Kidney (tissue), 14 donors: ENCODE data around the gene OR12D2. TPM values are rescaled to one million over a fixed set of nuclear protein-coding genes. Genes with fewer than 3 reads are reported as not detected.

ENCODE experiments used
- DNase-seq, 5 donors: peaks; one replicate each; pipeline ENCODE4 v3.0.0-alpha.2; 2013 to 2020
- FAIRE-seq: peaks from 2 replicates; lab custom pipeline; 2012; peaks lifted over from hg19 to GRCh38; lab: Jason Lieb, UNC
- H3K27ac ChIP-seq, 2 donors: one replicate each; pipeline ENCODE4 v1.7.0; 2013; ENCODE audit warnings: low read depth in 2 of 2, low read length in 2 of 2, inconsistent platforms in 1 of 2
- H3K27me3 ChIP-seq: one replicate; pipeline ENCODE4 v1.7.1; 2013; ENCODE audit warnings: low read length, inconsistent platforms; ENCODE audit not compliant: control insufficient read depth, insufficient read depth
- H3K36me3 ChIP-seq, 3 donors: one replicate each; pipeline versions ENCODE4 v1.7.0 to v1.7.1; 2013; ENCODE audit warnings: low read length in 3 of 3, control low read depth in 1 of 3, inconsistent platforms in 1 of 3; ENCODE audit not compliant: insufficient read depth in 3 of 3, control insufficient read depth in 2 of 3
- H3K4me1 ChIP-seq, 3 donors: one replicate each; pipeline versions ENCODE4 v1.7.0 to v1.7.1; 2013; ENCODE audit warnings: low read length in 3 of 3, inconsistent platforms in 1 of 3, low read depth in 1 of 3; ENCODE audit not compliant: control insufficient read depth in 2 of 3, insufficient read depth in 2 of 3
- H3K4me3 ChIP-seq, 3 donors: one replicate each; pipeline versions ENCODE4 v1.7.0 to v1.8.1; 2013; ENCODE audit warnings: low read length in 3 of 3, control low read depth in 1 of 3, inconsistent platforms in 1 of 3
- H3K9ac ChIP-seq, 3 donors: one replicate each; pipeline versions ENCODE4 v1.7.0 to v1.7.1; 2013; ENCODE audit warnings: low read length in 3 of 3, control low read depth in 1 of 3, inconsistent platforms in 1 of 3
- H3K9me3 ChIP-seq, 3 donors: one replicate each; pipeline versions ENCODE4 v1.7.0 to v1.7.1; 2013; ENCODE audit warnings: low read length in 3 of 3, control low read depth in 1 of 3, inconsistent platforms in 1 of 3; ENCODE audit not compliant: control insufficient read depth in 2 of 3, insufficient read depth in 1 of 3
- intact Hi-C: fragments of 100-400 bp; cut with DNase I; formaldehyde crosslinking; loops from one replicate; pipeline ENCODE4 v1.11.1; 2022
- polyA plus RNA-seq: library from polyadenylated mRNA; stranded (reverse); fragments of 350-450 nt; fragmentation: Illumina TruSeq; extraction: RNeasy Lipid Tissue Mini Kit (QIAGEN cat#74804); gene quantifications from one replicate; pipeline ENCODE4 v1.2.3, GENCODE V29; 2014; ENCODE audit warnings: low read depth, low replicate concordance; ENCODE audit not compliant: insufficient read depth
- total RNA-seq: library from RNA; stranded (reverse); fragmentation: NEBNext Ultra II Directional; extraction: Animal tissue kit (Norgen Biotek cat#: 25700); gene quantifications from one replicate; pipeline ENCODE4 v1.2.1, GENCODE V29; 2021
- TF ChIP-seq, protein P1 (sequence below): IDR thresholded peaks from 3 replicates; pipeline ENCODE4 v1.5.1; 2012; ENCODE audit warnings: mild to moderate bottlenecking, moderate library complexity, borderline replicate concordance; ENCODE audit not compliant: insufficient read depth; ENCODE audit errors: extremely low read depth
- donor health status: control.
- donor health status: control.
- donor health status: control.
- donor health status: control.
- donor health status: control.
- donor health status: DM: yes; HTN: yes; CAD: no.
- donor health status: Normal renal cell carcinoma (clear cell type).

The OR12D2 gene
- total and polyA plus RNA-seq, 2 donors from 2014 or later = not detected

DNA sequence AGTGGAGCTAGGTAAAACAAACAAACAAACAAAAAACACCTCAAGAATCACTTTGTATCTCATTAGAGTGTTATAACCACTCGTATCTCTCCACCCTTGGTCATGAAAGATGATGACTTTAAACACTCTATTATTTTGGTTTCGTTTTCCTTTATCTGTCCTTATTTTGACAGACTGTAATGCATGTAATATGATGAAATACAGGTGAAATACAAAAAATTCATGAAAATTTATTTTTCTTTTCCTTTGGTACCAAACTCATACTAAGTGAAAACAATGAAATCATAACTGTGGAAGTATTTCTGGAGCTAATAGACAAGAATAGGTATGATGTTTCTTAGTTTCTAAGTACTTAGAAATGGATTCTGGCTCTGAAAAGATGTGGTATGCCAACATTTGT is 4.1 kb downstream of the OR12D2 start:
- TF ChIP-seq, protein P1, sequence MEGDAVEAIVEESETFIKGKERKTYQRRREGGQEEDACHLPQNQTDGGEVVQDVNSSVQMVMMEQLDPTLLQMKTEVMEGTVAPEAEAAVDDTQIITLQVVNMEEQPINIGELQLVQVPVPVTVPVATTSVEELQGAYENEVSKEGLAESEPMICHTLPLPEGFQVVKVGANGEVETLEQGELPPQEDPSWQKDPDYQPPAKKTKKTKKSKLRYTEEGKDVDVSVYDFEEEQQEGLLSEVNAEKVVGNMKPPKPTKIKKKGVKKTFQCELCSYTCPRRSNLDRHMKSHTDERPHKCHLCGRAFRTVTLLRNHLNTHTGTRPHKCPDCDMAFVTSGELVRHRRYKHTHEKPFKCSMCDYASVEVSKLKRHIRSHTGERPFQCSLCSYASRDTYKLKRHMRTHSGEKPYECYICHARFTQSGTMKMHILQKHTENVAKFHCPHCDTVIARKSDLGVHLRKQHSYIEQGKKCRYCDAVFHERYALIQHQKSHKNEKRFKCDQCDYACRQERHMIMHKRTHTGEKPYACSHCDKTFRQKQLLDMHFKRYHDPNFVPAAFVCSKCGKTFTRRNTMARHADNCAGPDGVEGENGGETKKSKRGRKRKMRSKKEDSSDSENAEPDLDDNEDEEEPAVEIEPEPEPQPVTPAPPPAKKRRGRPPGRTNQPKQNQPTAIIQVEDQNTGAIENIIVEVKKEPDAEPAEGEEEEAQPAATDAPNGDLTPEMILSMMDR = no peak
- DNase-seq (no peak), FAIRE-seq (no peak)
- H3K27me3 ChIP-seq = no peaks in the 10 kb centered on the region
- no peaks in the 10 kb centered on the region for H3K9me3 ChIP-seq
- no peaks in the 10 kb centered on the region for H3K36me3 ChIP-seq
- H3K9ac ChIP-seq = no peak overlapping the region
- no peaks in the 10 kb centered on the region for H3K4me1 ChIP-seq
- no peak overlapping the region for H3K27ac ChIP-seq
- H3K4me3 ChIP-seq = no peak overlapping the region
- intact Hi-C loops = no loop called here

DNA sequence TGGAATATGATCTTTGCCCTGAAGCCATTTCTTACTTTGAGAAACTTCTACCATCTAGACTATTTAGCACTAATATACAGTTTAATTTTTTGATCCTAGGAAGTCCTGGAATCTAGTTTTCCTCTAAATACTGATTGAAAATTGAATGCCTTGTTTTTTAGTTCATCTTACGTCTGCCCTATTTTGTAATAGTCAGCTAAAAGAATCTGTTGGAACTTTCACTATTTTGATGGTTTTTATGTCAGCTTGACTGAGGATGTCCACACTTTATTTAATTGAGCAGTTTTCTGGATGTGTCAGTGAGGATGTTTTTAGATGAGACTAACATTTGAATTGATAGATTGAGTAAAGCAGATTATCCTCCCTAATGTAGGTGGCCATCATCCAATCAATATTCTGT is 8.4 kb downstream of the OR12D2 start:
- DNase-seq (no peak), FAIRE-seq (no peak)
- Histone ChIP-seq H3K27ac (no peak overlapping the region), H3K36me3 (no peaks in the 10 kb centered on the region), H3K4me3 (no peak overlapping the region), H3K27me3 (no peaks in the 10 kb centered on the region), H3K9ac (no peak overlapping the region), H3K4me1 (no peaks in the 10 kb centered on the region), H3K9me3 (no peaks in the 10 kb centered on the region)
- intact Hi-C loops = no loop called here
- TF ChIP-seq, protein P1 = no peak

DNA sequence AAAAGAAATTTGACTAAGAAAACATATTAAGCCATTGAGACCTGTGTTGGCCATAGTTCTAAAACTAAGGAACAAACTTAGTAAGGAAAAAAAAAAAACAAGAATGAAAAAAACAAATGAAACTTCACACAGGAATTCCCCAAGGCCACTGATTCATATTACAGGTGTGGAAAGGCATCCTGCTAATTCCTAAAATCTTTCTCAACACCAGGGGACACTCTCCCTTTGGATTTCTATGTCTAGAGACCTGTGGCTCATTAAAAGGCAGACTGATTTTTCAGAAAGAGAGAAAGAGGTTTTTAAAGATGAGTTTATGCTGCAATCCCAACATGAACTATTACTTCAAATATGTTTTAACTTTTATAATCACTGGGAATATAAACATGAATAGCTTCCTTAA is 19.2 kb downstream of the OR12D2 start, which contains the start of gene OR12D1:
Gene OR12D1 (plus strand): TSS at position 341 of the 400 bp plus-strand sequence.
- TF ChIP-seq, protein P1 = no peak
- peaks cover 0 to 4% (median 0%) of the 10 kb centered on the region in 3 donors for H3K9me3 ChIP-seq
- no peak for FAIRE-seq
- H3K9ac ChIP-seq = no peak within 1 kb of the TSS
- H3K27ac ChIP-seq = no peak within 1 kb of the TSS
- DNase-seq = peak in 2 of 5 donors; percentile 1 to 10
- no peaks in the 10 kb centered on the region for H3K4me1 ChIP-seq
- no peaks in the 10 kb centered on the region for H3K27me3 ChIP-seq
- no peak within 1 kb of the TSS for H3K4me3 ChIP-seq
- intact Hi-C loops = no loop called here
- H3K36me3 ChIP-seq = no peaks in the 10 kb centered on the region

DNA sequence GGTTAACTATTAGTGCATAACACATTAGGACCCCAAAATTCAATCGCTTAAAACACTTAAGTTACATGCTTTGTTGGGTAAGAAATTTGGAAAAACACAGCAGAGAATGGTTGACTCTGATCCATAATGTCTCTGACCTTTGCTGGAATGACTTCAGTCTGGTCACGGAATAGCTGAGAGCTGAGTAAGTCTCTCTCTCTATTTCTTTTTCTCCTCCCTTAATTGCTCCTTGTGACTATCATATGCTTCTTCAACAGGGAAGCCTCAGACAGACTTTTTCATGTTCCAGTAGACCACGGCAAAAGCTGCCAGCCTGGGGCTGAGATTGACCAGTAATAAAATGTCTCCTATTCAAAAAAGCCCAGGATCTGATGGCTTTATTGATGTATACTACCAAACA is 24.1 kb downstream of the OR12D2 start:
- FAIRE-seq (no peak), DNase-seq (no peak)
- intact Hi-C loops = no loop called here
- no peaks in the 10 kb centered on the region for H3K36me3 ChIP-seq
- TF ChIP-seq, protein P1 = no peak
- peaks cover 0 to 5% (median 0%) of the 10 kb centered on the region in 3 donors for H3K9me3 ChIP-seq
- no peak overlapping the region for H3K9ac ChIP-seq
- no peak overlapping the region for H3K4me3 ChIP-seq
- no peaks in the 10 kb centered on the region for H3K4me1 ChIP-seq
- no peaks in the 10 kb centered on the region for H3K27me3 ChIP-seq
- no peak overlapping the region for H3K27ac ChIP-seq
